ENCODE results near the gene ENPP6. TPM values are rescaled to one million over a fixed set of nuclear protein-coding genes. Genes with fewer than 3 reads are reported as not detected.

The ENPP6 gene
- total RNA-seq, 1 donor from 2014 or later: not detected

DNA sequence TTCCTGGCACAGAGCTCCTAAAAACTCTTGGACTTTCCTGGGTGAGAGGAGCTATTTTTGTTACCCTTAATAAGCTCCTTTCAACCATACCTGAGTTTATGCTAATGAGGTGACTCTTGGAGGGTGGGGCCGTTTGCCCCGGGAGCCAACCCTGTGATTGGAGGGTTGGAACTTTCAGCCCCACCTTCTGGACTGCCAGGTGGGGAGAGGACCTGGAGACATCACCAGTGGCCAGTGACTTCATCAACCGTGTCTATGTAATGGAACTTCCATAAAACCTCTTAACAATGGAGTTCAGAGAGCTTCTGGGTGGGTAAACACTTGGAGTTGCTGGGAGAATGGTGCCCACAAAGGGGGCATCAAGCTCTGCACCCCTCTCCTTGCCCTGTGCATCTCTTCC is 17.9 kb upstream of the ENPP6 start:
- Mint-ChIP-seq H3K4me3 (ENCODE audit: unreplicated experiment) (no peak overlapping the region), H3K4me1 (ENCODE audit: unreplicated experiment) (no peaks in the 10 kb centered on the region), H3K27ac (ENCODE audit: unreplicated experiment) (no peak overlapping the region), H3K27me3 (ENCODE audit: unreplicated experiment) (peaks cover 27% of the 10 kb centered on the region), H3K9me3 (ENCODE audit: unreplicated experiment) (no peaks in the 10 kb centered on the region), H3K36me3 (ENCODE audit: unreplicated experiment) (no peaks in the 10 kb centered on the region)
- TF ChIP-seq, protein P1, sequence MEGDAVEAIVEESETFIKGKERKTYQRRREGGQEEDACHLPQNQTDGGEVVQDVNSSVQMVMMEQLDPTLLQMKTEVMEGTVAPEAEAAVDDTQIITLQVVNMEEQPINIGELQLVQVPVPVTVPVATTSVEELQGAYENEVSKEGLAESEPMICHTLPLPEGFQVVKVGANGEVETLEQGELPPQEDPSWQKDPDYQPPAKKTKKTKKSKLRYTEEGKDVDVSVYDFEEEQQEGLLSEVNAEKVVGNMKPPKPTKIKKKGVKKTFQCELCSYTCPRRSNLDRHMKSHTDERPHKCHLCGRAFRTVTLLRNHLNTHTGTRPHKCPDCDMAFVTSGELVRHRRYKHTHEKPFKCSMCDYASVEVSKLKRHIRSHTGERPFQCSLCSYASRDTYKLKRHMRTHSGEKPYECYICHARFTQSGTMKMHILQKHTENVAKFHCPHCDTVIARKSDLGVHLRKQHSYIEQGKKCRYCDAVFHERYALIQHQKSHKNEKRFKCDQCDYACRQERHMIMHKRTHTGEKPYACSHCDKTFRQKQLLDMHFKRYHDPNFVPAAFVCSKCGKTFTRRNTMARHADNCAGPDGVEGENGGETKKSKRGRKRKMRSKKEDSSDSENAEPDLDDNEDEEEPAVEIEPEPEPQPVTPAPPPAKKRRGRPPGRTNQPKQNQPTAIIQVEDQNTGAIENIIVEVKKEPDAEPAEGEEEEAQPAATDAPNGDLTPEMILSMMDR (IDR thresholded peaks at IDR 0.05): no peak
- no peak for DNase-seq (ENCODE audit: extremely low spot score, unreplicated experiment)

DNA sequence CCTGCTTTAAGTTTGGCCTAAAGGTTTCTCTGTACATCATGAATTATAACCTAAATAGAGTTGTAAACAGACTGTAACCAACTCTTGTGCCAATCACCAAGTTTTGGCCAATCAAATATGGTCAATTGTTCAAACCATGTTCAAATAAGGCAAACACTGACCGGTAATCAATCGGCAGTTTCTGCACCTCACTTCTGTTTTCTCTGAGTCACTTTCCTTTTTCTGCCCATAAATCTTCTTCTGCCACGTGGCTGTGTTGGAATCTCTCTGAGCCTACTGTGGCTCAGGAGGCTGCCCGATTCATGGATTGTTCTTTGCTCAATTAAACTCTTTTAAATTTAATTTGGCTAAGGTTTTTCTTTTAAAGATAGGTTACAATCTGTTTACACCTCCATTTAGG is 16.5 kb upstream of the ENPP6 start:
- DNase-seq (ENCODE audit: extremely low spot score, unreplicated experiment): no peak
- no peak overlapping the region for H3K4me3 Mint-ChIP-seq (ENCODE audit: unreplicated experiment)
- H3K9me3 Mint-ChIP-seq (ENCODE audit: unreplicated experiment): no peaks in the 10 kb centered on the region
- no peak overlapping the region for H3K27ac Mint-ChIP-seq (ENCODE audit: unreplicated experiment)
- H3K4me1 Mint-ChIP-seq (ENCODE audit: unreplicated experiment): no peaks in the 10 kb centered on the region
- no peaks in the 10 kb centered on the region for H3K36me3 Mint-ChIP-seq (ENCODE audit: unreplicated experiment)
- TF ChIP-seq, protein P1 (IDR thresholded peaks at IDR 0.05): no peak
- H3K27me3 Mint-ChIP-seq (ENCODE audit: unreplicated experiment): peaks cover 26% of the 10 kb centered on the region

DNA sequence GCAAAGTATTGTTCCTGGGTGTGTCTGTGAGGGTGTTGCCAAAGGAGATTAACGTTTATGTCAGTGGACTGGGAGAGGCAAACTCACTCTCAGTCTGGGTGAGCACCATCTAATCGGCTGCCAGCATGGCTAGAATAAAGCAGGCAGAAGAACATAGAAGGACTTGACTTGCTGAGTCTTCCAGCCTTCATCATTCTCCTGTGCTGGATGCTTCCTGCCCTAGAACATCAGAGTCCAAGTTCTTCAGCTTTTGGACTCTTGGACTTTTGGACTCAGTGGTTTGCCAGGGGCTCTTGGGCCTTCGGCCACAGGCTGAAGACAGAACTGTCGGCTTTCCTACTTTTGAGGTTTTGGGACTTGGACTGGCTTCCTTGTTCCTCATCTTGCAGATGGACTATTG is 15.3 kb upstream of the ENPP6 start:
- Mint-ChIP-seq H3K4me1 (ENCODE audit: unreplicated experiment) (no peaks in the 10 kb centered on the region), H3K9me3 (ENCODE audit: unreplicated experiment) (no peaks in the 10 kb centered on the region), H3K27ac (ENCODE audit: unreplicated experiment) (no peak overlapping the region), H3K4me3 (ENCODE audit: unreplicated experiment) (no peak overlapping the region), H3K27me3 (ENCODE audit: unreplicated experiment) (peaks cover 26% of the 10 kb centered on the region), H3K36me3 (ENCODE audit: unreplicated experiment) (no peaks in the 10 kb centered on the region)
- TF ChIP-seq, protein P1 (IDR thresholded peaks at IDR 0.05): no peak
- DNase-seq (ENCODE audit: extremely low spot score, unreplicated experiment): no peak

DNA sequence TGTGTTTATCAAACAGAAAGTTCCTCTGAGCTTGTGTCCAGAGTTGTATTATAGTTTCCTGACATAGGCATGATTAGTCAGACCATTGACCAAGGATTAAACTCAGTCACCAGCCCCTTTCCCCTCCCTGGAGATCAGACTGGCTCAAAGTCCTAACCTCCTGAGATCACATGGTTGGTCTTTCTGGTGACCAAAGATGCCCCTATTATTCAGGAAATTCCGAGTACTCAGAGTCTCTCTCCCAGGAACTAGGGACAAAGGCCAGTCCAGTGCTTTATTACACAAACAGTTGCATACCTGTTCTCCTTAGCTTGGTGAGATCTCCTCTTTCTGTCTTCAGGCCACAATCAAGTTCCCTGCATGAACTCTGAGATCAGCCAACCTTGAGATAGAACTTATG is 14.5 kb upstream of the ENPP6 start:
- H3K4me1 Mint-ChIP-seq (ENCODE audit: unreplicated experiment): no peaks in the 10 kb centered on the region

DNA sequence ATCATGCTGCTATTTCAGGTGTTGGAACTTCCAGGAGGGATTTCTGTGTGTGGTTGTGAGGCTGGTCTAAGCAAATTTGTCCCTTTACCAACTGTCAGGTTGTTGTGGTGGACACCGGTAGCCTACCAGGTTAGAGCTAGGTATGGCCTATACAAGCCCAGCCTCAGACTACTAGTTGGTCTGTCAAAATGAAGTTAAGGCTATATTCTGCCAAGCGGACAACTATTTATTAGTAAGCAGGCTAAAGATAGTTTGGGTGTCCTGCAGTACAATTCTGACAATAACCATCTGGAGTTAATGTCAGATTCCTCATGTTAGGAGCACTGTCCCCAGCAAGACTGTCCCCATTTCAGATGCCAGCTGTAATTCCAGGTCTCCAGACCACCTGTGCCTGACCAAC is 13.9 kb upstream of the ENPP6 start:
- Mint-ChIP-seq H3K4me1 (ENCODE audit: unreplicated experiment) (no peaks in the 10 kb centered on the region), H3K9me3 (ENCODE audit: unreplicated experiment) (no peaks in the 10 kb centered on the region), H3K27me3 (ENCODE audit: unreplicated experiment) (peaks cover 20% of the 10 kb centered on the region), H3K36me3 (ENCODE audit: unreplicated experiment) (no peaks in the 10 kb centered on the region), H3K27ac (ENCODE audit: unreplicated experiment) (no peak overlapping the region), H3K4me3 (ENCODE audit: unreplicated experiment) (no peak overlapping the region)
- no peak for DNase-seq (ENCODE audit: extremely low spot score, unreplicated experiment)
- TF ChIP-seq, protein P1 (IDR thresholded peaks at IDR 0.05): no peak

More for the DNA sequence above, 14.5 kb upstream of the ENPP6 start:
- Mint-ChIP-seq H3K27me3 (ENCODE audit: unreplicated experiment) (peaks cover 26% of the 10 kb centered on the region), H3K4me3 (ENCODE audit: unreplicated experiment) (no peak overlapping the region), H3K9me3 (ENCODE audit: unreplicated experiment) (no peaks in the 10 kb centered on the region), H3K36me3 (ENCODE audit: unreplicated experiment) (no peaks in the 10 kb centered on the region), H3K27ac (ENCODE audit: unreplicated experiment) (no peak overlapping the region)
- DNase-seq (ENCODE audit: extremely low spot score, unreplicated experiment): no peak
- TF ChIP-seq, protein P1 (IDR thresholded peaks at IDR 0.05): no peak

All from osteocyte (in vitro differentiated cells).